Transverse colon (tissue), 4 donors: ENCODE results near the gene CDK19.

Source experiments
- CTCF ChIP-seq, 5 experiments: fragments of 200-600 bp in 3 of 5; fragments of 450-650 bp in 2 of 5; sonication (generic) in 3 of 5; IDR thresholded peaks; 1 replicate in 2 of 5; 2 replicates in 3 of 5; pipeline ENCODE4 v1.5.1; 2016 to 2017; ENCODE audit warnings: antibody characterized with exemption in 5 of 5, inconsistent platforms in 3 of 5, mild to moderate bottlenecking in 2 of 5, moderate library complexity in 1 of 5
- EP300 ChIP-seq: sonication (generic); formaldehyde crosslinking; IDR thresholded peaks from one replicate; pipeline ENCODE4 v1.6.1; 2017; ENCODE audit warnings: antibody characterized with exemption, low read depth
- POLR2A ChIP-seq: fragments of 450-650 bp; IDR thresholded peaks from one replicate; pipeline ENCODE4 v1.6.1; 2016; ENCODE audit warnings: antibody characterized with exemption, mild to moderate bottlenecking, moderate library complexity
- POLR2AphosphoS5 ChIP-seq, 3 donors: sonication (generic); formaldehyde crosslinking; IDR thresholded peaks; one replicate each; pipeline ENCODE4 v1.6.1; 2016; ENCODE audit warnings: antibody characterized with exemption in 3 of 3

DNA sequence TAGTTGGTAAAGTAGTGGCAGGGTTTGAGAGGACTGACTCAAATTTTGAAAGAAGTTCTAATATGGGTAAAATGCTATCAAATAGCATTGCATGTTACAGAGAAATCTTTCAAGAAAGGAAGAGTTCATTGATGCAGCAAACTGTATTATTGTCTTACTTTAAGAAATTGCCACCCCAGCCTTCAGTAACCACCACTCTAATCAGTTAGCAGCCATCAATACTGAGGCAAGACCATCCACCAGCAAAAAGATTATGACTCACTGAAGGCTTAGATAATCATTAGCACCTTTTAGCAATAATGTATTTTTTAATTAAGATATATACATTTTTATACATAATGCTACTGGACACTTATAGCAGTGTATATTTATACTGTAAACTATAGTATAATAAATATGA, 138.9 kb downstream of the CDK19 start:
- TF ChIP-seq CTCF (IDR thresholded peaks at IDR 0.05) (no peak), EP300 (no peak), POLR2AphosphoS5 (IDR thresholded peaks at IDR 0.05) (no peak), POLR2A (no peak)
